HEK293T (cell line): ENCODE results near the gene CHURC1.

Source experiments
- ELF4 ChIP-seq: fragments of 450-650 bp; IDR thresholded peaks from 2 replicates; pipeline ENCODE4 v1.6.1; 2017; ENCODE audit warnings: antibody characterized with exemption
- SUZ12 ChIP-seq: fragments of 450-650 bp; IDR thresholded peaks from 2 replicates; pipeline ENCODE4 v1.6.1; 2016; ENCODE audit warnings: mild to moderate bottlenecking

- TF ChIP-seq ELF4 (no peak), SUZ12 (no peak)
These were observed 30.6 kb downstream of the CHURC1 start for GRCh38 chr14:64944861-64945260.
